IMR-90 (cell line): ENCODE data around the gene PBRM1.
A peak's percentile ranks its signal among the peaks of the same experiment; 100 is the strongest.

Source experiments
- BHLHE40 ChIP-seq: fragments of 150-350 bp; IDR thresholded peaks from 2 replicates; pipeline ENCODE4 v1.6.1; 2016; ENCODE audit warnings: mild to moderate bottlenecking, low read depth, low read length
- CEBPB ChIP-seq: IDR thresholded peaks from 2 replicates; pipeline ENCODE4 v1.6.1; 2012; ENCODE audit warnings: low read depth, low read length, improper control_type of control experiment
- CHD1 ChIP-seq: IDR thresholded peaks from 2 replicates; pipeline ENCODE4 v1.6.1; 2012; ENCODE audit warnings: low read depth, low read length, improper control_type of control experiment
- ELK1 ChIP-seq: fragments of 150-350 bp; IDR thresholded peaks from 2 replicates; pipeline ENCODE4 v1.6.1; 2016; ENCODE audit warnings: low read depth, mild to moderate bottlenecking, low read length, moderate library complexity, borderline replicate concordance
- MXI1 ChIP-seq: IDR thresholded peaks from 2 replicates; pipeline ENCODE4 v1.6.1; 2012; ENCODE audit warnings: low read depth, mild to moderate bottlenecking, low read length, moderate library complexity, borderline replicate concordance
- POLR2A ChIP-seq: IDR thresholded peaks from 2 replicates; pipeline ENCODE4 v1.6.1; 2012; ENCODE audit warnings: mild to moderate bottlenecking, low read depth, low read length
- RAD21 ChIP-seq: IDR thresholded peaks from 2 replicates; pipeline ENCODE4 v1.6.1; 2012; ENCODE audit warnings: low read length, improper control_type of control experiment
- RCOR1 ChIP-seq: IDR thresholded peaks from 2 replicates; pipeline ENCODE4 v1.6.1; 2012; ENCODE audit warnings: mild to moderate bottlenecking, low read length, improper control_type of control experiment; ENCODE audit not compliant: insufficient replicate concordance
- RFX5 ChIP-seq: IDR thresholded peaks from 2 replicates; pipeline ENCODE4 v1.8.0; 2012; ENCODE audit warnings: low read depth, mild to moderate bottlenecking, low read length, moderate library complexity
- TF ChIP-seq, protein P1 (sequence below): conservative IDR thresholded peaks from 2 replicates; pipeline ENCODE4 v1.5.1; 2012; ENCODE audit warnings: mild to moderate bottlenecking, low read depth, low read length, improper control_type of control experiment

DNA sequence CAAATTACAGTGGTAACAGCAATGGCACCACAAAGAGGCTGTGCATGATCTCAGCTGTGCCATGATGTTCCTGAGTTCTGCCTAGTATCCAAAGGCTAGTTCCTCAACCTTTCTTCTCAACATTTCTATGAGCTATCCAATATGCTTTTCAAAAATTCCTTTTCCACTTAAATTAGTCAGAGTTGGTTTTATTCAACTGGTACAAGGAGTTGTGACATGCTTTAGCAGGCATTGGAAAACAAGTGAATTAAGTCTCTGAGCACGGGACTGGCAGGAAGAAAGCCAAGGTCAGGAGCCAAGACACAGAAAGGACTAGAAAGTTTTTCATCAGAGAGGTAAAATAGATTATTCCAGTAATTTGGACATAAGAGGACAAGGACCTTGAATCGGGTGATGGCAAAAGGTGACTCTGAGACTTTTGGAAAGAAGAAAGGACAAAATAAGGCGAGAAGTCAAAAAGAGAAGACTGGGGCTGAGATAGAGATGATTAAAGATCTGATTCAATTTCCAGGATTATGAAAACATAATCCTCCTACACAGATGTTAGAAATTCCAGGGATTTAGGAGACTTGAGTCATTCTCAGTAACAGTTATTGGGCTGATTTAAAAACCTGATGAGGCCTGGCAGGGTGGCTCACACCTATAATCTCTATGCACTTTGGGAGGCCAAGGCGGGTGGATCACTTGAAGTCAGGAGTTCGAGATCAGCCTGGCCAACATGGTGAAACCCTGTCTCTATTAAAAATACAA is 36.1 kb downstream of the PBRM1 start:
- TF ChIP-seq, protein P1, sequence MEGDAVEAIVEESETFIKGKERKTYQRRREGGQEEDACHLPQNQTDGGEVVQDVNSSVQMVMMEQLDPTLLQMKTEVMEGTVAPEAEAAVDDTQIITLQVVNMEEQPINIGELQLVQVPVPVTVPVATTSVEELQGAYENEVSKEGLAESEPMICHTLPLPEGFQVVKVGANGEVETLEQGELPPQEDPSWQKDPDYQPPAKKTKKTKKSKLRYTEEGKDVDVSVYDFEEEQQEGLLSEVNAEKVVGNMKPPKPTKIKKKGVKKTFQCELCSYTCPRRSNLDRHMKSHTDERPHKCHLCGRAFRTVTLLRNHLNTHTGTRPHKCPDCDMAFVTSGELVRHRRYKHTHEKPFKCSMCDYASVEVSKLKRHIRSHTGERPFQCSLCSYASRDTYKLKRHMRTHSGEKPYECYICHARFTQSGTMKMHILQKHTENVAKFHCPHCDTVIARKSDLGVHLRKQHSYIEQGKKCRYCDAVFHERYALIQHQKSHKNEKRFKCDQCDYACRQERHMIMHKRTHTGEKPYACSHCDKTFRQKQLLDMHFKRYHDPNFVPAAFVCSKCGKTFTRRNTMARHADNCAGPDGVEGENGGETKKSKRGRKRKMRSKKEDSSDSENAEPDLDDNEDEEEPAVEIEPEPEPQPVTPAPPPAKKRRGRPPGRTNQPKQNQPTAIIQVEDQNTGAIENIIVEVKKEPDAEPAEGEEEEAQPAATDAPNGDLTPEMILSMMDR, result no peak
- TF ChIP-seq RCOR1 (no peak), RAD21 (no peak), ELK1 (no peak), POLR2A (no peak), CEBPB (no peak), RFX5 (no peak), BHLHE40 (peak; percentile 60; the same call in 1 of the 2 replicates), MXI1 (no peak), CHD1 (no peak)
